CD4-positive, alpha-beta T cell (primary cell): Measurements from ENCODE around the gene TMEM44. TPM values are rescaled to one million over a fixed set of nuclear protein-coding genes. Genes with fewer than 3 reads are reported as not detected.

Source experiments
- ATAC-seq: fragments of 200-7000 bp; cut with Tn5 transposase; one replicate; pipeline ENCODE4 v1.10.0; 2022; ENCODE audit warnings: mild to moderate bottlenecking; ENCODE audit not compliant: poor library complexity
- CTCF ChIA-PET: fragments of 350-600 bp; sonication (Branson Sonifier 250); formaldehyde crosslinking; loops from one replicate; lab custom pipeline; 2021; ENCODE audit warnings: antibody characterized with exemption, inconsistent platforms; lab: Charles Lee
- POLR2A ChIA-PET: fragments of 350-600 bp; sonication (Branson Sonifier 250); formaldehyde crosslinking; loops from one replicate; lab custom pipeline; 2021; ENCODE audit warnings: antibody characterized with exemption, inconsistent platforms; lab: Charles Lee
- DNase-seq, 14 experiments: peaks; one replicate each; pipeline ENCODE4 v3.0.0-alpha.2; 2013 to 2020; ENCODE audit warnings: mixed read lengths in 2 of 14
- H3K27ac ChIP-seq, 2 donors: one replicate each; pipeline versions ENCODE4 v1.5.1 to v1.7.0; 2013; ENCODE audit warnings: low read length in 2 of 2, low read depth in 1 of 2, mild to moderate bottlenecking in 1 of 2
- H3K27me3 ChIP-seq, 2 experiments: 1 replicate in 1 of 2; 2 replicates in 1 of 2; pipeline versions ENCODE4 v1.6.1 to v1.7.0; 2013; ENCODE audit warnings: low read length in 2 of 2, control low read depth in 1 of 2, mild to moderate bottlenecking in 1 of 2, moderate library complexity in 1 of 2; ENCODE audit not compliant: insufficient read depth in 2 of 2, control insufficient read depth in 1 of 2
- H3K36me3 ChIP-seq: one replicate; pipeline ENCODE4 v1.6.1; 2013; ENCODE audit warnings: low read length, control low read depth; ENCODE audit not compliant: insufficient read depth
- H3K4me1 ChIP-seq: one replicate; pipeline ENCODE4 v1.6.1; 2013; ENCODE audit warnings: low read length, control low read depth; ENCODE audit not compliant: insufficient read depth
- H3K4me3 ChIP-seq: one replicate; pipeline ENCODE4 v1.5.1; 2013; ENCODE audit warnings: mild to moderate bottlenecking, low read length, moderate library complexity
- H3K9me3 ChIP-seq, 2 experiments: 1 replicate in 1 of 2; 2 replicates in 1 of 2; pipeline versions ENCODE4 v1.6.1 to v1.7.0; 2013; ENCODE audit warnings: low read length in 2 of 2, mild to moderate bottlenecking in 2 of 2, control low read depth in 1 of 2, moderate library complexity in 1 of 2; ENCODE audit not compliant: control insufficient read depth in 1 of 2, insufficient read depth in 1 of 2
- H3K27ac Mint-ChIP-seq: one replicate; pipeline ENCODE4 v1.8.0; 2020; ENCODE audit warnings: mixed read lengths
- H3K27me3 Mint-ChIP-seq: one replicate; pipeline ENCODE4 v1.8.0; 2021; ENCODE audit warnings: mixed read lengths
- H3K36me3 Mint-ChIP-seq: one replicate; pipeline ENCODE4 v1.8.0; 2021; ENCODE audit warnings: low read depth, mixed read lengths
- H3K4me1 Mint-ChIP-seq: one replicate; pipeline ENCODE4 v1.8.0; 2021; ENCODE audit warnings: low read depth, mixed read lengths
- H3K4me3 Mint-ChIP-seq: one replicate; pipeline ENCODE4 v1.8.0; 2020; ENCODE audit warnings: mild to moderate bottlenecking, mixed read lengths
- H3K9me3 Mint-ChIP-seq: one replicate; pipeline ENCODE4 v1.8.0; 2020; ENCODE audit warnings: mixed read lengths
- CTCF ChIP-seq: fragments of 200-600 bp; IDR thresholded peaks from one replicate; pipeline ENCODE4 v1.8.0; 2022; ENCODE audit warnings: antibody characterized with exemption, mild to moderate bottlenecking
- intact Hi-C, 2 experiments: fragments of 100-400 bp; cut with DNase I in 1 of 2; cut with micrococcal nuclease in 1 of 2; formaldehyde crosslinking; loops; one replicate each; pipeline versions ENCODE4 v1.15.1 to v1.9.0; 2023 to 2025; cut with DNase I, micrococcal nuclease
- total RNA-seq, 174 experiments: library from RNA in 2 of 174; stranded (reverse) in 2 of 174; gene quantifications; one replicate each; pipeline ENCODE4 v1.2.3 and lab custom pipeline; 2021 to 2026

Gene TMEM44
- total RNA-seq, 2 experiments from 2014 or later, result 0.98 to 1.1 TPM

DNA sequence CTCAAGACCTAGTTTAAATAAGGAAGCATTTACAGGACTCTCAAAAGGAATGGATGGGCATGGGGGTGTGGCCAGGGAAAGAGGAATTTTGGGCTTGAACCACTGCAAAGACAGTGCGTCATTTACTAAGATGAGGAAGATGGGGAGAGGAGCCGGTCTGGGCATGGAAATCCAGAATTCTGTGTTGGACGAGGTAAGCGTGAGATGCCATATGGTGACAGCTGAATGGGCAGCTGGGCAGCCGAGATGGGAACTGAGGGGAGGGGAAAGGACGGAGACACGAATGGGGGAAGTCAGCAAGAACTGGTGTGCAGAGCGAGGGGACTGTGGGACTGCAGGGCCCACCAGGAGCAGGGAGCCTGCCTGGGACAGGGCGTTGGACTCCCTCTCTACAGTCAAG is 24.2 kb downstream of the TMEM44 start:
- Histone ChIP-seq H3K36me3 (no peaks in the 10 kb centered on the region), H3K4me1 (no peaks in the 10 kb centered on the region), H3K27me3 (no peaks in the 10 kb centered on the region), H3K27ac (no peak overlapping the region), H3K4me3 (no peak overlapping the region), H3K9me3 (no peaks in the 10 kb centered on the region)
- Mint-ChIP-seq H3K27me3 (no peaks in the 10 kb centered on the region), H3K4me3 (no peak overlapping the region), H3K9me3 (no peaks in the 10 kb centered on the region), H3K27ac (no peak overlapping the region), H3K4me1 (no peaks in the 10 kb centered on the region), H3K36me3 (no peaks in the 10 kb centered on the region)
- TF ChIP-seq CTCF, result no peak
- ATAC-seq (no peak), DNase-seq (no peak)
- intact Hi-C loops, result no loop called here
- ChIA-PET POLR2A (no interaction called here), CTCF (no interaction called here)

DNA sequence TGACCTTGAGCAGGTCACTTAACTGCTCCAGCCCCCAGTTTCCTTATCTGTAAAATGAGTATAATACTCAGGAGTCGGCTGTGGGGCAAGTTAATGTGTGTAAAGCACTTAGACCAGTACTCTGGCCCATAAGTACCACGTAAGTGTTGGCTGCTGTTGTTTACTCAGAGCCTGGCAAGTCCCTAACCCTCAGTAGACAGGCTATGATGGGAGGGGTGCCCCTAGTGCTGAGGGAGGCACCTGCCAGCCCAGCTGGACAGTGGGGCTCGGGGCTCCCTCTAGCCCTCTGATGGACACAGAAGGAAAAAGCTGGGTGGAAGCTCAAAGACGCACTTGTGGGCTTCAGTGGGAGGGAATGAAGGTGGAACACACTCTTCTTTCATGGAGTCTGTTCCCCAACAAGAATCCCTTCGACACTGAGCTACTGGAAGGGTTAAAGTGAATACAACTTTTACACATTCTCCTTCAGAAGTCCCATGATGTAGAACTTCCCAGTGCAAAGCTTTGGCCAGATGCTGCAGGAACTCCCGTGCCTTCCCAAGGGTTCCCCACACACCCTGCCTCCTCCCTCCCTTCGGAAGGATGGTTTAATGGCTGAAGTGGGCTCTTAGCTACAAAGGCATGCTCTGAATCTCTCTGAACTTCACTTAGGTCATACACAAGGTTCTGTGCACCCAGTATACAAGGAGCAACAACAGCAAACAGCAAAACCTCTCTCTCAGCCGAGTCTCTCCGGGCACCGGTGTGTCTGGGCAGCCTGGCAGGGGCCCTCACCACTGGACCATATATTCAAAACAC is 25.4 kb downstream of the TMEM44 start:
- H3K9me3 Mint-ChIP-seq, result no peaks in the 10 kb centered on the region
- H3K4me1 Mint-ChIP-seq, result no peaks in the 10 kb centered on the region
- TF ChIP-seq CTCF, result no peak
- H3K27ac ChIP-seq, result no peak overlapping the region
- DNase-seq (no peak), ATAC-seq (no peak)
- H3K9me3 ChIP-seq, result no peaks in the 10 kb centered on the region
- no peaks in the 10 kb centered on the region for H3K36me3 ChIP-seq
- POLR2A ChIA-PET, result interaction anchor here (0.5 kb wide), 1 partner anchor 25 kb away, joined by 3 read pairs; no protein-coding TSS in a partner anchor
- H3K27me3 ChIP-seq, result no peaks in the 10 kb centered on the region
- no peak overlapping the region for H3K27ac Mint-ChIP-seq
- H3K4me3 ChIP-seq, result no peak overlapping the region
- CTCF ChIA-PET, result no interaction called here
- no peaks in the 10 kb centered on the region for H3K27me3 Mint-ChIP-seq
- H3K36me3 Mint-ChIP-seq, result no peaks in the 10 kb centered on the region
- intact Hi-C loops, result no loop called here
- H3K4me1 ChIP-seq, result no peaks in the 10 kb centered on the region
- no peak overlapping the region for H3K4me3 Mint-ChIP-seq

- intact Hi-C loops, result no loop called here
- Mint-ChIP-seq H3K36me3 (no peaks in the 10 kb centered on the region), H3K27ac (no peak overlapping the region), H3K4me3 (no peak overlapping the region), H3K4me1 (no peaks in the 10 kb centered on the region), H3K9me3 (no peaks in the 10 kb centered on the region), H3K27me3 (no peaks in the 10 kb centered on the region)
- DNase-seq (no peak), ATAC-seq (no peak)
- H3K27ac ChIP-seq, result no peak overlapping the region
- no peaks in the 10 kb centered on the region for H3K27me3 ChIP-seq
- no peak overlapping the region for H3K4me3 ChIP-seq
- H3K36me3 ChIP-seq, result no peaks in the 10 kb centered on the region
- H3K9me3 ChIP-seq, result no peaks in the 10 kb centered on the region
- no peaks in the 10 kb centered on the region for H3K4me1 ChIP-seq
- ChIA-PET POLR2A (no interaction called here), CTCF (no interaction called here)
- no peak for TF ChIP-seq CTCF
Measured at GRCh38 chr3:194606941-194607340, 26.3 kb downstream of the TMEM44 start.
